Neuronal stem cell (in vitro differentiated cells): ENCODE measurements around the gene CEMIP.

Experiments
- DNase-seq: peaks from one replicate; pipeline ENCODE4 v3.0.0-alpha.2; 2013; ENCODE audit warnings: low spot score
- H2AFZ ChIP-seq: one replicate; pipeline ENCODE4 v1.6.1; 2013; ENCODE audit warnings: mild to moderate bottlenecking, low read length, inconsistent platforms
- H2AK5ac ChIP-seq: 2 replicates; pipeline ENCODE4 v1.6.1; 2013; ENCODE audit warnings: low read depth, mild to moderate bottlenecking, inconsistent platforms, low read length, moderate library complexity, mixed read lengths
- H2BK120ac ChIP-seq: 2 replicates; pipeline ENCODE4 v1.6.1; 2013; ENCODE audit warnings: low read depth, mild to moderate bottlenecking, inconsistent platforms, low read length, moderate library complexity, mixed read lengths
- H2BK12ac ChIP-seq: one replicate; pipeline ENCODE4 v1.6.1; 2013; ENCODE audit warnings: low read length, inconsistent platforms
- H2BK15ac ChIP-seq: 2 replicates; pipeline ENCODE4 v1.6.1; 2013; ENCODE audit warnings: mild to moderate bottlenecking, low read length, inconsistent platforms, mixed read lengths
- H2BK5ac ChIP-seq: one replicate; pipeline ENCODE4 v1.6.1; 2013; ENCODE audit warnings: inconsistent platforms, mild to moderate bottlenecking, low read length, moderate library complexity
- H3K14ac ChIP-seq: one replicate; pipeline ENCODE4 v1.6.1; 2013; ENCODE audit warnings: low read length, inconsistent platforms
- H3K18ac ChIP-seq: 2 replicates; pipeline ENCODE4 v1.6.1; 2013; ENCODE audit warnings: low read length, inconsistent platforms
- H3K23ac ChIP-seq: 2 replicates; pipeline ENCODE4 v1.6.1; 2013; ENCODE audit warnings: low read depth, mild to moderate bottlenecking, mixed read lengths, low read length, inconsistent platforms; ENCODE audit not compliant: poor library complexity
- H3K27ac ChIP-seq: replicated peaks from 3 replicates; pipeline ENCODE4 v1.5.1; 2013; ENCODE audit warnings: low read length, inconsistent platforms
- H3K27me3 ChIP-seq, 3 experiments: 2 replicates each; pipeline ENCODE4 v1.6.1; 2013; ENCODE audit warnings: low read length in 3 of 3, mild to moderate bottlenecking in 2 of 3, inconsistent platforms in 1 of 3, low read depth in 1 of 3, mixed read lengths in 1 of 3, moderate library complexity in 1 of 3; ENCODE audit not compliant: control insufficient read depth in 3 of 3, insufficient read depth in 3 of 3
- H3K36me3 ChIP-seq, 2 donors: replicated peaks in 1 of 2; 2 replicates each; pipeline ENCODE4 v1.6.1; 2013; ENCODE audit warnings: low read length in 2 of 2; ENCODE audit not compliant: control insufficient read depth in 2 of 2, insufficient read depth in 2 of 2
- H3K4ac ChIP-seq: 2 replicates; pipeline ENCODE4 v1.6.1; 2013; ENCODE audit warnings: inconsistent platforms, mild to moderate bottlenecking, low read length, moderate library complexity
- H3K4me1 ChIP-seq, 2 donors: 1 replicate in 1 of 2; 2 replicates in 1 of 2; pipeline ENCODE4 v1.6.1; 2013; ENCODE audit warnings: low read length in 2 of 2, low read depth in 1 of 2; ENCODE audit not compliant: control insufficient read depth in 2 of 2, insufficient read depth in 1 of 2
- H3K4me2 ChIP-seq: one replicate; pipeline ENCODE4 v1.6.1; 2013; ENCODE audit warnings: mild to moderate bottlenecking, low read length, inconsistent platforms; ENCODE audit not compliant: insufficient read depth, poor library complexity, severe bottlenecking
- H3K4me3 ChIP-seq, 2 donors: 2 replicates each; pipeline ENCODE4 v1.5.1; 2013; ENCODE audit warnings: low read length in 2 of 2, mild to moderate bottlenecking in 2 of 2, inconsistent platforms in 1 of 2, moderate library complexity in 1 of 2
- H3K79me1 ChIP-seq: one replicate; pipeline ENCODE4 v1.6.1; 2013; ENCODE audit warnings: low read depth, mild to moderate bottlenecking, inconsistent platforms, low read length, moderate library complexity
- H3K9ac ChIP-seq: one replicate; pipeline ENCODE4 v1.6.1; 2013; ENCODE audit warnings: mild to moderate bottlenecking, low read depth, low read length, inconsistent platforms; ENCODE audit not compliant: poor library complexity
- H3K9me3 ChIP-seq, 2 donors: replicated peaks in 1 of 2; 2 replicates each; pipeline versions ENCODE3 to v1.6.1; 2013; ENCODE audit warnings: low read length in 2 of 2, mild to moderate bottlenecking in 2 of 2, inconsistent platforms in 1 of 2, low read depth in 1 of 2, mixed read lengths in 1 of 2, moderate library complexity in 1 of 2; ENCODE audit not compliant: control insufficient read depth in 2 of 2, insufficient read depth in 1 of 2
- H4K8ac ChIP-seq: one replicate; pipeline ENCODE4 v1.6.1; 2013; ENCODE audit warnings: low read depth, mild to moderate bottlenecking, inconsistent platforms, low read length, moderate library complexity
- H4K91ac ChIP-seq: one replicate; pipeline ENCODE4 v1.6.1; 2013; ENCODE audit warnings: low read length, low read depth, mild to moderate bottlenecking, inconsistent platforms; ENCODE audit not compliant: poor library complexity
- WGBS, 2 donors: extraction: QIAGEN DNeasy Blood & Tissue Kit; methylation state at CpG; one replicate each; pipeline ENCODE4 v1.1.7; 2013; ENCODE audit warnings: missing lambda C conversion rate in 2 of 2, mixed read lengths in 1 of 2; ENCODE audit not compliant: insufficient read length in 2 of 2, insufficient replicate concordance in 1 of 2; ENCODE audit errors: extremely low coverage in 2 of 2; 5-methylcytosine and 5-hydroxymethylcytosine counted together

The CEMIP gene

DNA sequence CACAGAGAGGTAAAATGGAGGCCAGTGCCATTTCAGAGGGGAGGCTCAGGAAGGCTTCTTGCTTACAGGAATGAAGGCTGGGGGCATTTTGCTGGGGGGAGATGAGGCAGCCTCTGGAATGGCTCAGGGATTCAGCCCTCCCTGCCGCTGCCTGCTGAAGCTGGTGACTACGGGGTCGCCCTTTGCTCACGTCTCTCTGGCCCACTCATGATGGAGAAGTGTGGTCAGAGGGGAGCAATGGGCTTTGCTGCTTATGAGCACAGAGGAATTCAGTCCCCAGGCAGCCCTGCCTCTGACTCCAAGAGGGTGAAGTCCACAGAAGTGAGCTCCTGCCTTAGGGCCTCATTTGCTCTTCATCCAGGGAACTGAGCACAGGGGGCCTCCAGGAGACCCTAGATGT lies 170.6 kb downstream of the CEMIP start:
- Histone ChIP-seq H3K4me2 (no peak overlapping the region), H4K91ac (no peak overlapping the region), H3K27ac (no peak overlapping the region), H3K4me1 (peaks cover 7 to 8% of the 10 kb centered on the region in 2 donors), H3K23ac (no peak overlapping the region), H2AK5ac (no peak overlapping the region), H2BK120ac (no peak overlapping the region), H3K14ac (no peak overlapping the region), H3K4ac (no peak overlapping the region), H2AFZ (no peak overlapping the region), H3K27me3 (no peaks in the 10 kb centered on the region), H4K8ac (no peak overlapping the region), H3K9me3 (no peaks in the 10 kb centered on the region), H3K18ac (no peak overlapping the region), H3K36me3 (peaks cover 10 to 54% of the 10 kb centered on the region in 2 donors), H2BK15ac (no peak overlapping the region), H2BK12ac (no peak overlapping the region), H3K79me1 (no peaks in the 10 kb centered on the region), H2BK5ac (no peak overlapping the region), H3K4me3 (no peak overlapping the region), H3K9ac (no peak overlapping the region)
- WGBS, 2 donors: no CpG with 5 or more reads among the region's 4 CpGs
- no peak for DNase-seq

DNA sequence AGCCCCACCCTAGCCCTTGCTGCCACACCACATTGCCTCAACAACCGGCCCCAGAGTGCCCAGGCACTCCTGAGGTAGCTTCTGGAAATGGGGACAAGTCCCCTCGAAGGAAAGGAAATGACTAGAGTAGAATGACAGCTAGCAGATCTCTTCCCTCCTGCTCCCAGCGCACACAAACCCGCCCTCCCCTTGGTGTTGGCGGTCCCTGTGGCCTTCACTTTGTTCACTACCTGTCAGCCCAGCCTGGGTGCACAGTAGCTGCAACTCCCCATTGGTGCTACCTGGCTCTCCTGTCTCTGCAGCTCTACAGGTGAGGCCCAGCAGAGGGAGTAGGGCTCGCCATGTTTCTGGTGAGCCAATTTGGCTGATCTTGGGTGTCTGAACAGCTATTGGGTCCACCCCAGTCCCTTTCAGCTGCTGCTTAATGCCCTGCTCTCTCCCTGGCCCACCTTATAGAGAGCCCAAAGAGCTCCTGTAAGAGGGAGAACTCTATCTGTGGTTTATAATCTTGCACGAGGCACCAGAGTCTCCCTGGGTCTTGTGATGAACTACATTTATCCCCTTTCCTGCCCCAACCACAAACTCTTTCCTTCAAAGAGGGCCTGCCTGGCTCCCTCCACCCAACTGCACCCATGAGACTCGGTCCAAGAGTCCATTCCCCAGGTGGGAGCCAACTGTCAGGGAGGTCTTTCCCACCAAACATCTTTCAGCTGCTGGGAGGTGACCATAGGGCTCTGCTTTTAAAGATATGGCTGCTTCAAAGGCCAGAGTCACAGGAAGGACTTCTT lies 171.3 kb downstream of the CEMIP start:
- H3K27ac ChIP-seq: no peak overlapping the region
- H3K23ac ChIP-seq: no peak overlapping the region
- H2BK15ac ChIP-seq: no peak overlapping the region
- H2BK120ac ChIP-seq: no peak overlapping the region
- H3K14ac ChIP-seq: no peak overlapping the region
- DNase-seq: no peak
- peak overlapping the region; percentile 46 for H3K9ac ChIP-seq
- H2AK5ac ChIP-seq: no peak overlapping the region
- H3K4me1 ChIP-seq: peaks cover 7 to 9% of the 10 kb centered on the region in 2 donors
- no peak overlapping the region for H3K4ac ChIP-seq
- H4K91ac ChIP-seq: no peak overlapping the region
- WGBS, 2 donors: no CpG with 5 or more reads among the region's 8 CpGs
- no peak overlapping the region for H2BK5ac ChIP-seq
- H3K9me3 ChIP-seq: no peaks in the 10 kb centered on the region
- no peak overlapping the region for H3K4me3 ChIP-seq
- no peaks in the 10 kb centered on the region for H3K27me3 ChIP-seq
- H4K8ac ChIP-seq: no peak overlapping the region
- no peak overlapping the region for H2AFZ ChIP-seq
- no peak overlapping the region for H2BK12ac ChIP-seq
- H3K79me1 ChIP-seq: no peaks in the 10 kb centered on the region
- H3K36me3 ChIP-seq: peaks cover 10 to 49% of the 10 kb centered on the region in 2 donors
- no peak overlapping the region for H3K4me2 ChIP-seq
- H3K18ac ChIP-seq: no peak overlapping the region

DNA sequence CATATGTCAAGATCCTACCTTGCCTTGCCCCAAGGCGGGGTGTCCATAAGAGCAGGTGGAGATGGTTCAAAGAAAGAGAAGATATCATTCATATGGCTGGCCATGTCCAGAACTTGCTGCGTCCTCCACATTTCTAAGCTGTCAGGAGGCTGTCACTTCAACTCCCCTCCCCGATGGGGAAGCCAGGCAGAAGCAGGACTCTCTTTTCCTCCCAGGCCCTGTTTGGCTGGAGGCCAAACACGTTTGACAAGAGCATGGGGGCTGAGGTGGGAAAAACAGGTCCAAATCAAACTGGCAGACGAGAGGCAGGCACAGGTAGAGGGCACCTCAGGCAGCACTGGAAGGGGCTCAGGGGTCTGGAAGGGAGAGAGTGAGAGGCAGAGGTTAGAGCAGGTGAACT lies 172.8 kb downstream of the CEMIP start:
- no peak overlapping the region for H3K4me3 ChIP-seq
- H3K4me2 ChIP-seq: no peak overlapping the region
- no peak overlapping the region for H2BK5ac ChIP-seq
- no peaks in the 10 kb centered on the region for H3K79me1 ChIP-seq
- H4K91ac ChIP-seq: no peak overlapping the region
- H3K9ac ChIP-seq: no peak overlapping the region
- no CpG with 5 or more reads among the region's 5 CpGs for WGBS, 2 donors
- no peak overlapping the region for H2BK15ac ChIP-seq
- peaks cover 7 to 9% of the 10 kb centered on the region in 2 donors for H3K4me1 ChIP-seq
- peaks cover 2 to 43% of the 10 kb centered on the region in 2 donors for H3K36me3 ChIP-seq
- no peak overlapping the region for H3K14ac ChIP-seq
- H2AK5ac ChIP-seq: no peak overlapping the region
- H3K23ac ChIP-seq: no peak overlapping the region
- no peak overlapping the region for H2AFZ ChIP-seq
- no peak overlapping the region for H4K8ac ChIP-seq
- no peak overlapping the region for H3K4ac ChIP-seq
- DNase-seq: no peak
- H2BK120ac ChIP-seq: no peak overlapping the region
- H3K27me3 ChIP-seq: no peaks in the 10 kb centered on the region
- no peak overlapping the region for H2BK12ac ChIP-seq
- H3K27ac ChIP-seq: no peak overlapping the region
- H3K9me3 ChIP-seq: no peaks in the 10 kb centered on the region
- H3K18ac ChIP-seq: no peak overlapping the region

DNA sequence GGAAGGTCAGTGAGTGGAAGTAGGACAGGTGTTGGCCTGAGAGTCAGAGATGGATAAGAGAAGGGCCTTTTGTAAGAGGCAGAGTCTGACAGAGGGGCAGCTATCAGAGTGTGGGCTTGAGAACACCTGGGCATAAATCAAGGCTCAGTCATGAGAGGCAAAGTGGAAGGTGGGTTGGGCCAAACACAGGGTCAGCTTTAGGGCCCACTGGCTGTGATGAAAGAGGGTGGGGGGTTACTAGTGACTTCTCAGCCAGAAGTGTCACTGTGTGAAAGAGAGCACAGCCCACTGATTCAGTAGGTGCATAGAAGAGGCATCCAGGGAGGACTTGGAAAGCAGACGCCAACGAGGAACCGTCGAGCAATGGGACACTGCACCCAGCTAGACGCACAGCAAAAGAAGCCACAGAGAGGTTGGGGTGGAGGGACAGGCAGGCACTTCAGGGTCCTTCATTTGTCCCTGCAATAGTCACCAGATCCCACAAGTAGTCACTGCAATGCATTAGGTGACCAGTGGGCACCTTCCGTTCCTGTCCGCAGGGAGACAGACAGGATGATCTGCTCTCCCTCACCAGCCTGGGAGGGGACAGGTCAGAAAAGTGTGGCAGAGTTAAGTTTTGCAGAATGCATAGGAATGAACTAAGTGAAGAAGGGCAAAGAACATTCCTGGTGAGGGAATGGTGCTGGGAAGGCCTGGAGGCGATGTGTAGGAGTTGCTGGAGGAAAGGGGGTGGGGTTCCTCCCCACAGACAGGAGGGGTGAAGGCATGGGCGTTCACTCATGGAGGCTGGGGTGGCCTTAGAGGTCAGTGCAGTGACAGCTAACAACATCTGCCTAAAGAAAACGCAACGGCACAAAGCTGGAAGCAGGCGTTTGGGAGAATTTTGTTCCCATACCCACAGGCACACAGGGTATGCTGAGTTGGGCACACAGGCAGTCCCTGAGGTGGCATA lies 174.1 kb downstream of the CEMIP start:
- Histone ChIP-seq H3K79me1 (no peaks in the 10 kb centered on the region), H3K4me2 (no peak overlapping the region), H3K23ac (no peak overlapping the region), H3K27ac (no peak overlapping the region), H4K91ac (no peak overlapping the region), H3K9ac (no peak overlapping the region), H3K4me1 (peaks cover 9 to 11% of the 10 kb centered on the region in 2 donors), H3K36me3 (peaks cover 2 to 32% of the 10 kb centered on the region in 2 donors), H3K4ac (no peak overlapping the region), H3K4me3 (no peak overlapping the region), H3K14ac (no peak overlapping the region), H2BK5ac (no peak overlapping the region), H3K27me3 (no peaks in the 10 kb centered on the region), H2BK15ac (no peak overlapping the region), H2AK5ac (no peak overlapping the region), H2AFZ (no peak overlapping the region), H3K18ac (no peak overlapping the region), H2BK12ac (no peak overlapping the region), H3K9me3 (no peaks in the 10 kb centered on the region), H4K8ac (no peak overlapping the region), H2BK120ac (no peak overlapping the region)
- DNase-seq: no peak
- no CpG with 5 or more reads among the region's 12 CpGs for WGBS, 2 donors
